Activated CD4-positive, alpha-beta T cell treated with anti-CD3 and anti-CD28 coated beads, Interleukin-2, Interleukin-4, amounts not matched to agents 100 ng/mL and 50 ng/mL, durations not matched to agents 16 hours and 8 hours (primary cell): ENCODE data around the gene BCAT1.
"Not testable (repeated sequence)": the region's sequence is repeated elsewhere in the genome, so short reads cannot be mapped to it uniquely, and the experiment has no call there.

Experiments
- DNase-seq: peaks from one replicate; pipeline ENCODE4 v3.0.0-alpha.2; 2020; ENCODE audit warnings: low spot score

The BCAT1 gene

GRCh38 chr12:24853588-24853987, 95.3 kb downstream of the BCAT1 start:
- no peak for DNase-seq

DNA sequence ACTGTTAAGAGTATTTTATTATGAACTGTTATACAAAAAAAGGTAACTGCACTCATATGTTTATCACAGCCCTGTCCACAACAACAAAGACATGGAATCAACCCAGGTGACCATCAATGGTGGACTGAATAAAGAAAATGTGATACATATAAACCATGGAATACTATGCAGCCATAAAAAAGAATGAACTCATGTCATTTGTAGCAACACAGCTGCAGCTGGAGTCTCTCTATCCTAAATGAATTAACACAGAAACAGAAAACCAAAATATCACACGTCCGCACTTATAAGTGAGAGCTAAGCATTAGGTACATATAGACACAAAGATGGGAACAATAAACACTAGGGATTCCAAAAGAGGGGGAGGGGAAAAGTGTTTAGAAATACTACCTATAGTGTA, 95.8 kb downstream of the BCAT1 start:
- no peak for DNase-seq

DNA sequence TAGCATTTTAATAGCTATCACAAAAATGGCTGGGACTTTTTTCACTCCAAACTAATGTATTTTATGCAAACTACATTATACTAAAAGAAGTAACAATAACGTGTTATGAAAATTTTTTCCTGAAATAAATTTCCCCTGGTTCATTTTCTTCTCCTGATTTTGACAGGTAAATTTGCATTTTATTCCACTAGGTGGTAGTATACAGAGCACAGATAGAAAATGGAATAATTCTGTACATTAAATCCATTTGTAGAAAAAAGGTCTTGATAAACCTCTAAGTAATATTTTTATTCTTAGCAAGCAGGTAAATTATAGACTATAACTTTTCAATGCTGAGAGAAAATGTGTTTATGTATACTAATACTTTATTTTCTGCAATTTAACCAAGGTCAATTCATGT, 96.5 kb downstream of the BCAT1 start:
- DNase-seq, result no peak

DNA sequence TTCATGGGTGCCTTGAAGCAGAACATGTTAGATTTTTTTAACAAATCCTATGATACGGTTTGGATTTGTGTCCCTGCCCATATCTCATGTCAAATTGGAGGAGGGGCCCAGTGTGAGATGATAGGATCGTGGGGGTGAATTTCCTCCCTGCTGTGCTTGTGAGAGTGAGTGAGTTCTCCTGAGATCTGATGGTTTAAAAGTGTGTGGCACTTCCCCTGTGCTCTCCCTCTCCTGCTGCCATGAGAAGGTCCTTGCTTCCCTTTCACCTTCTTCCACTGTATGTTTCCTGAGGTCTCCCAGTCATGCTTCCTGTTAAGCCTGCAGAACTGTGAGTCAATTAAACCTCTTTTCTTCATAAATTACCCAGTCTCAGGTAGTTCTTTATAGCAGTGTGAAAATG, 97.0 kb downstream of the BCAT1 start:
- DNase-seq, result not testable (repeated sequence)

GRCh38 chr12:24851341-24851740, 97.6 kb downstream of the BCAT1 start:
- DNase-seq, result no peak

GRCh38 chr12:24850496-24850895, 98.4 kb downstream of the BCAT1 start:
- DNase-seq, result no peak

DNA sequence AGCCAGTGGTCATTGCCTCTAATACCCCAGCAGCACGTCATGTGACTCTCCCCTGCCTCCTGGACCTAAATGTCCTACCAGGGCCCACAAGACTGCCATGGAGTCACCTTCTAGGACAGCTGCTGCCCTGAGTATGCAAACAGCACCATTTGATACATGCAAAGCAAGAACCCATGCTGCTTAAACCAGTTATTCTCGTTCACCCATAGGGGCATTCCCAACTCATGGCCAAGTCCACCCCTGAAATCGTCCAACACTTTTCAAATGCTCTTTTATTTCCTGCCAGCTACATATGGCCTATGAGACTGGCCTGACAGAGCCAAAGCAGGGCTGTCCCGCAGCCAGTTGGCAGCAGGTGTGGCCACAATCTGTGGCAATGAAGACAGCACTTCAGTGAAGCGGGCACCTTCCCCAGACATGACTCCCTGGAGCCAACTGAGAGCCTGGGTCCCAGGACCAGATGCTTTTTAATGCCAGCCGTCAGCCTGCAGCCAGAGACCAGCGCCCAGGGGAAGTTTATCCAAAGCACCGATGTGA, 99.9 kb downstream of the BCAT1 start:
- DNase-seq, result no peak

DNA sequence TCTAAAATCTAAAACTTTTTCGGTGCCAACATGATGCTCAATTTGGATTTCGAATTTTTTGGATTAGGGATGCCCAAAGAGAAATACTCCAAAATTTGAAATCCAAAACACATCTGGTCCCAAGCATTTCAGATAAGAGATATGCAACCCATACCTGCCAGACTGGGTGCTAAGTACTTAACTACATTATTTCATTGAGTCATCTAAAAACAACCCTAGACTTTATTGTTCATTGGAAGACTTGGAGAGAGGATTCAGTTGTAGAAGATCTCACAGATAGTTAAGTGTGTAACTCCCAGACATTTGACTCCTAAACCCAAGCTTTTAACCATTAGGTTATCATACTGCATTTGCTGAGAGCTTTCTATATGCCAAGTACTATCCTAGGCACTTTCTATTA, 102.2 kb downstream of the BCAT1 start:
- DNase-seq, result no peak

DNA sequence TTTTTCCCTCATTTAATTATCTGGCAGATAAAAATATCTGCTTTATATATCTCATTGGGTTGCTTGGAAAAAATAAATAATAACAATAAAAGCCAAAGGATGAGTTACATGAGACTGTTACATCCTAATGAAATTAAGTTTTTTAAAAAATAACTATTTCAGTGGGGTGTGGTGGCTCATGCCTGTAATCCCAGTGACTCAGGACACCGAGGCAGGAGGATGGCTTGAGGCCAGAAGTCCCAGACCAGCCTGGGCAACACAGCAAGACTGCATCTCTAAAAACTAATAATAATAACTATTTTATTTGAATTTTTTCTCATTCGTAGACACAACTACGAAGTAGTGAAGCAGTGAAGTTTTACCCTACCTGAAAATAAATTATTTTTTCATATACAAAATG, 103.3 kb downstream of the BCAT1 start:
- no peak for DNase-seq

GRCh38 chr12:24840046-24840800, 108.7 kb downstream of the BCAT1 start:
- DNase-seq, result peak; percentile 64

DNA sequence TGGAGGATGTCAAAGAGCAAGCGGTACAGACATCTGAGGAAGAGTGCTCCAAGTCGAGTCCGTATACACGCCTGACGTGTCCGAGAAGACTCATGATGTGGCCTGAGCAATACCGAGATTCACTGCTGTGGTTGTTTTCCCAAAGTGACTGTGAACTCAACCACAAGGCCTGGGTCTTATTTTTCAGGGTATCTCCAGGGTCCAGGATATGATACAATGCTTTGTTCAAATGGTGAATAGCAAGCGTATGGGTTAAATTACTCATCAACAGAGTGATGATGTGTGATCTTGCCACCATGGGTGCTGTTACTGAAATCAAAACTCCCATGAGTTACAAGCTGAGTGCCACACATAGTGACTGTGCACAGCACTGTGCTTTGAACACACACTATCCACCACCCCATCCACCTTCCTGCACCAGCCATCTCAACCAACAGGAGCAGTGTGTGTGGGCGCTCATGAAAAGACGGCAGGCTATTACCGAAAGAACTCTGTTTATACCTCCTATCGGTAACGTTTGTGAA, 109.6 kb downstream of the BCAT1 start:
- DNase-seq, result peak; percentile 97

- peak; percentile 91 for DNase-seq
Observed at GRCh38 chr12:24838531-24838950, 110.4 kb downstream of the BCAT1 start.

DNA sequence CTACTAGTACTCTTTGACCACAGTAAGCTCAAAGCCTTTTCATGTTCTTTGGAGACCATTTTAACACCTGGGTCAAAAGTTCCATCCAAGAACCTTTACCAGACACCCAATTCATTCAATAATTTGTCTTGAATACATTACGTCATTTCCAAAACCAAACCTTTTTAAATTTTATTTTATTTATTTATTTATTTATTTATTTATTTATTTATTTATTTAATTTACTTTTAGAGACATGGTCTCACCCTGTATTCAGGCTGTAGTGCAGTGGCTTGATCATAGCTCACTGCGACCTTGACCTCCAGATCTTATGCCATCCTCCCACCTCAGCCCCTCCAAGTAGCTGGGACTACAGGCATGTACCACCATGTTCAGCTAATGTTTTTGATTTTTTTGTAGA, 113.5 kb downstream of the BCAT1 start:
- no peak for DNase-seq

- DNase-seq, result no peak
Observed at GRCh38 chr12:24833513-24833912, 115.4 kb downstream of the BCAT1 start.

DNA sequence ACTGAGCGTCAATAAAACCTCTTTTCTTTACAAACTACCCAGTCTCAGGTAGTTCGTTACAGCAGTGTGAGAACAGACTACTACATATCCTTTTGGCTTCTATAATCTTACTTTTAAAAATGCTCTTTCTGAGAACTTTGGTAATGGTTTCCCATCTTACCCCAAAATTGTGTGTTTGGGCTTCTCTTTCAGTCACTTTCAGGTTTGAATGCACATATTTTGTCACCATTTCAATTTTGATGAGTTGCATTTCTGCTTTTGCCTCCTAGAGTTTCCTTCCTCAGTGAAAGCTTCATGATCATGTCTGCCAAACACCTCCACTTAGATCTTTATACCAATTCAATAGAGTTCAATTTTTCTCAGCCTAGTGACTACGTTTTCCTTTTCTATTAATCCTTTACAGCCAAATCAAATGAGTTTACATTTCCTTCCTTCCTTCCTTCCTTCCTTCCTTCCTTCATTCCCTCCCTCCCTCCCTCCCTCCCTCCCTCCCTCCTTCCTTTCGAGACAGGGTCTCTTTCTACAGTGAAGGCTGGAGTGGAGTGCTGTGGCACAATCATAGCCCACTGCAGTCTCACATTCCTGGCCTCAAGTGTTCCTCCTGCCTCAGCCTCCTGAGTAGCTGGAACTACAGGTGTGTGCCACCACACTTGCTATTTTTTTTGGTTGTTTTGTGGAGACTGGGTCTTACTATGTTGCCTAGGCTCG, 124.9 kb downstream of the BCAT1 start:
- DNase-seq, result no peak

DNA sequence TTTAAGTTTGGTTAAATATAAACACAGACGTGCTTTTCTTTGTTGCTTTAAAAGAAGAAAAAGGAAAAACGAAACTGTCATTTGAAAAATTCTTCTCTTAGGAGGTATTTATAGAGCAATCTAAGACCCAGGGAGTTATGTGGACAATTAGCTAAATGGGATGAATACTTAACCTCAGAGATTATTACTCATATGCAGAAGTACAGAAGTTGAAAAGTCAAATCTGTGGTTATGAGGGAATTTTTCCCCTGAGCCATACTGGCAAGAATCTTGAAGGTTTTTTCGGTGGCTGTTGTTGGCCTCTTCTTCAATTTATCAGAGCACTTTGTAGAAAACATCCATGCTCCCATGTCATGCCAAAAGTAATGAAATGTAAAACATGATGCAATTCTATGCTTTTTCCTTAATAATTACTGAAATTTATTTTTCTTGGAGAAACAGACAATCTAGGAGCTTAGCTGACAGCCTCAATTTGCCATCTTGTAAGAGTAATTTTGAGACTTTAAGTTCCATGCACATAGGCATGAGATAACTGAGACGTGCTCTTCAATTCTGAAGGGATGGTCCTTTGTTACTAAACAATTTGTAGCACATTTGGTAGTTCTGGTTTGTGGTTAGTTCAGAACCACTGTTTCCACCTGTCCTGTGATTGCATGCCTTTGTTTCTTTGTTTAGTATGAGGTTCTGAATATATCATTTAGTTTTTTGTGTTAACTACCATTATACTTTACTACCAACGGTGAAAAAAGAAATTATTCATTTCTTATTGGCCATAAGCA, 126.6 kb downstream of the BCAT1 start:
- DNase-seq, result peak; percentile 61

GRCh38 chr12:24821691-24822090, 127.2 kb downstream of the BCAT1 start:
- peak; percentile 57 for DNase-seq

GRCh38 chr12:24820872-24821271, 128.0 kb downstream of the BCAT1 start:
- no peak for DNase-seq

- no peak for DNase-seq
Observed at GRCh38 chr12:24818351-24818750, 130.6 kb downstream of the BCAT1 start.

- no peak for DNase-seq
Observed at GRCh38 chr12:24815114-24815423, 133.8 kb downstream of the BCAT1 start.

DNA sequence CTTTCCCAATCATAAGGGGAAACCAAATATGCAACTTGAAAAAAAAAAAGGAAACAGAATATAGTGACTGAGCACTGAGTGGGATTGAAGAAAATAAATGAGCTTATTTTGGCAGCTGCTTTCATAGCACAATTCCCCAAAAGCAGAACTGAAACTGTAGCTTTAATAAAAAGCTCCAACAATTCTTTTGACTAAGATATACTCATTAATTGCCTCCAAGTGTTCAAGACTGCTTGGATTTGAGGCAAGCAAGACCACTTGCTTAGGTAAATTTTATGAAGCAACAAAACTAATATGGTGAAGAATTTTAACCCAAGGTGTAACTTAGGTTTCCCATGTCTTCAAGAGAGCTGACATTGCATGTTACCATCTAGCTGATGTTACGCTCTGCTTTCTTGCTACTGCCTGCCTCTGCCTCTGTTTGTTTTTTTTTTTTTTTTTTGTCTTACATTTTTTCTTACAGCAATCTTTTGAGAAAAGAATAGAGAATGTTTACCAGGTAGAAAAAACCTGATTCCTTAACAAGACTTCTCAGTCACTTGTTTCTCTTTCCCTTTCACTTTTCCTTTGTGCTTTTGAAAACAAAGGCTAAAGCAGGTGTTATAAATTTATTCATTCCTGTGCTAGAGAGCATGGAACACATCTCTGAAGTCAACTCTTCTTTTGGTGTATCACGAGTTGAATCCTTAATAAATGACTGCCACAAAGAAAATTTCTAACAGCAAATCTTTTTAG, 134.4 kb downstream of the BCAT1 start:
- no peak for DNase-seq

DNA sequence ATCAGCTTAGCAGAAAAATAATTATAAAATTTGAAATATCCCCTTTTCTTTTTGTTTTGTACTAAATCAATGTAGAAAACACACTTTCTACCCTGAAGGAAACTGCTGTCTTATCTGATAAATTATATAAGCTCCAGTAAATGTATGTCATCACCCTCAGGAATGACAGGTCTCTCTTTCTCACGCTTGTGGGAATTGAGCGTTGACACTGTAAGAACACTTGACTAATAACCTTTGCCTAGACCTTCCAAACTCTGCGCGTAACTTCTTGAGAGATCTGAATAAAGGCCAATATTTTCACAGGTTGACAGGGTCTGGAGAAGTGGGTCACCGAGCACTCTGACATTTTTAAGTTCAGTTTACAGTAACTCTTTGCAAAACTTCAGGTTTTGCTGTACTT, 138.5 kb downstream of the BCAT1 start:
- no peak for DNase-seq
